Placental pericyte (primary cell): Measurements from ENCODE around the gene TRIM71. TPM values are rescaled to one million over a fixed set of nuclear protein-coding genes. Genes with fewer than 3 reads are reported as not detected.

Experiments used
- total RNA-seq: library from RNA; depleted of rRNA; stranded (reverse); fragments of >200 nt; gene quantifications from 2 replicates; pipeline ENCODE4 v1.2.3, GENCODE V29; 2012

The TRIM71 gene
- not detected in 2 replicates for total RNA-seq

GRCh38 chr3:32817558-32818228 is at the start of gene TRIM71:
Gene TRIM71, plus strand, starts transcription at chr3:32817997. Its CDS starts 84 bp downstream, at chr3:32818081.

Other genes starting within 250 kb of the TRIM71 start
- 24.5 and 38.9 TPM in 2 replicates for gene DYNC1LI1, start 247.1 kb upstream of the TRIM71 start, total RNA-seq
- 25.4 and 26.9 TPM in 2 replicates for gene CNOT10, start 132.8 kb upstream of the TRIM71 start, total RNA-seq
- not detected in 2 replicates for gene CCR4, start 133.6 kb downstream of the TRIM71 start, total RNA-seq